AG09319 (cell line): Measurements from ENCODE around the gene PTEN.

Experiments used
- DNase-seq: peaks from one replicate; pipeline ENCODE4 v3.0.0-alpha.2; 2010; ENCODE audit warnings: low read depth; ENCODE audit errors: extremely low read depth
- CTCF ChIP-seq: IDR thresholded peaks from 2 replicates; pipeline ENCODE4 v1.5.1; 2011; ENCODE audit warnings: low read depth, mild to moderate bottlenecking, inconsistent platforms, low read length, moderate library complexity

Gene PTEN

GRCh38 chr10:87966459-87966858 is 103.0 kb downstream of the PTEN start:
- no peak for DNase-seq
- no peak for TF ChIP-seq CTCF

- TF ChIP-seq CTCF = no peak
- no peak for DNase-seq
Measured at GRCh38 chr10:87973635-87974034, 110.2 kb downstream of the PTEN start.

GRCh38 chr10:87974130-87974529 is 110.7 kb downstream of the PTEN start:
- no peak for DNase-seq
- no peak for TF ChIP-seq CTCF

- TF ChIP-seq CTCF = no peak
- no peak for DNase-seq
Measured at GRCh38 chr10:87974769-87975168, 111.3 kb downstream of the PTEN start.

GRCh38 chr10:87976101-87976743 is 112.8 kb downstream of the PTEN start:
- no peak for DNase-seq

GRCh38 chr10:87978166-87978565 is 114.7 kb downstream of the PTEN start:
- DNase-seq = no peak
- no peak for TF ChIP-seq CTCF

More at GRCh38 chr10:87976101-87976743, 112.8 kb downstream of the PTEN start:
- no peak for TF ChIP-seq CTCF

- DNase-seq = no peak
- TF ChIP-seq CTCF = no peak
Measured at GRCh38 chr10:87979847-87980246, 116.4 kb downstream of the PTEN start.
